ENCODE results near the gene DCX. TPM values are rescaled to one million over a fixed set of nuclear protein-coding genes. Genes with fewer than 3 reads are reported as not detected.

The DCX gene
- total and polyA plus RNA-seq, 2 donors (not counting 1 experiment from before 2014, with no cell fraction given) = not detected

DNA sequence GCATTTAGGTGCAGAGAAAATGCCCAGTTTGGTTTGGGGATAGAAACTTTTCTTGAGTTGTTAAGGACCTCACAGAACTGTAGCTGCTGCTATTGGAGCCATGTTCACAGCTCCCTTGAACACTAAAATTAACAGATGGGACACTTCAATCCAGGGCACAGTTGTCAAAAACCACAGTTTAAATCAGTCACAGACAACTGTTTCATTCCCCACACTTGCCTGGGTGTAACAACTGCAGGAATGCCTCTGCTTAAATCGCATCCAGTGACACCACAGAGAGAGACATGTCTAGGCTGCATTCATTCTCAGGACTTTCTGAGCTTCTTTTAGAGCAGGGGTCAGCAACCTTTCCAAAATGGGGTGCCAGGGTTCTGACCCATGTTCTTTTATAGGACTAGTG, 129.0 kb downstream of the DCX start:
- POLR2A ChIA-PET = no interaction called here
- H3K27me3 ChIP-seq (replicated peaks in 1 of 4; ENCODE audit: control extremely low read depth in 1 of 4, control insufficient read depth in 3 of 4, insufficient read depth in 4 of 4, low read length in 3 of 4) = no peaks in the 10 kb centered on the region
- WGBS (ENCODE audit: insufficient coverage) = no CpG with 5 or more reads among the region's 1 CpG

DNA sequence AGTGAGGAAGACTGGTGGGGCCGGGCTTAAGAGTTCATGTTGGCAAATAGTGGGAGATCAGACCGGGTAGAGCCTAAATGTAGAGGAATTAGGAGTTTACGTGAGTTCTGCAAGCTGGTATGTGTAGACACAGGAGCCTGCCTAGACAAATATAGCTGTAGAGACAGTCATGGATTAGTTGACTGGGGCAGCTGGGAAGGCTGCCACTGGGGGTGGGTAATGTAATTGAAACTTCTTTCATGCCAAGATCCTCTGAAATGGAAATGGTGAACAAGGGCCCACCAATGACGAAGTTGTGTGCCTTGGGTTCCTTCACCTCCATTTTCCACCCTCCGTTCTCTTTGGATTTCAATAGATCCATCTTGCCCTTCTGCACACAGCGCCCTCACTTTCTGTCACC, 129.9 kb downstream of the DCX start:
- ATAC-seq (ENCODE audit: low read depth) (no peak), DNase-seq (no peak)
- Histone ChIP-seq H3K27ac (ENCODE audit: low read length in 2 of 2) (no peak overlapping the region), H2AFZ (ENCODE audit: insufficient read depth, low read depth, low read length, poor library complexity, severe bottlenecking) (no peak overlapping the region), H3K79me2 (ENCODE audit: control insufficient read depth, insufficient read depth, low read length) (no peaks in the 10 kb centered on the region), H3K9me3 (ENCODE audit: control extremely low read depth in 1 of 3, control insufficient read depth in 2 of 3, insufficient read depth in 1 of 3, low read length in 2 of 3) (no peaks in the 10 kb centered on the region), H3K27me3 (replicated peaks in 1 of 4; ENCODE audit: control extremely low read depth in 1 of 4, control insufficient read depth in 3 of 4, insufficient read depth in 4 of 4, low read length in 3 of 4) (no peaks in the 10 kb centered on the region), H3K4me3 (ENCODE audit: control extremely low read depth in 1 of 5, extremely low read depth in 1 of 5, insufficient read depth in 1 of 5, low read depth in 2 of 5, low read length in 4 of 5) (no peak overlapping the region), H3K4me1 (ENCODE audit: control insufficient read depth in 2 of 2, insufficient read depth in 2 of 2, low read length in 2 of 2) (no peaks in the 10 kb centered on the region), H3K36me3 (replicated peaks in 1 of 2; ENCODE audit: control extremely low read depth in 1 of 2, control insufficient read depth in 1 of 2, extremely low read depth in 1 of 2, insufficient read depth in 2 of 2, low read length in 1 of 2) (no peaks in the 10 kb centered on the region), H3K4me2 (replicated peaks; ENCODE audit: low read depth, low read length, poor library complexity, severe bottlenecking) (no peak overlapping the region), H4K20me1 (ENCODE audit: control insufficient read depth, insufficient read depth, low read length, poor library complexity, severe bottlenecking) (no peaks in the 10 kb centered on the region), H3K9ac (ENCODE audit: low read length) (no peak overlapping the region)
- Mint-ChIP-seq H3K4me3 (no peak overlapping the region), H3K27ac (no peak overlapping the region), H3K27me3 (no peaks in the 10 kb centered on the region), H3K9me3 (ENCODE audit: insufficient read depth) (no peaks in the 10 kb centered on the region), H3K4me1 (no peaks in the 10 kb centered on the region)
- 94% methylated on average over 3 of the region's 6 CpGs for WGBS (ENCODE audit: insufficient coverage)
- intact Hi-C loops (cut with micrococcal nuclease) = no loop called here
- CTCF ChIA-PET = no interaction called here
- no peak for TF ChIP-seq EZH2 (IDR thresholded peaks at IDR 0.05; ENCODE audit: borderline replicate concordance, insufficient read depth, low read depth, low read length, poor library complexity, severe bottlenecking)
- TF ChIP-seq, protein P1, sequence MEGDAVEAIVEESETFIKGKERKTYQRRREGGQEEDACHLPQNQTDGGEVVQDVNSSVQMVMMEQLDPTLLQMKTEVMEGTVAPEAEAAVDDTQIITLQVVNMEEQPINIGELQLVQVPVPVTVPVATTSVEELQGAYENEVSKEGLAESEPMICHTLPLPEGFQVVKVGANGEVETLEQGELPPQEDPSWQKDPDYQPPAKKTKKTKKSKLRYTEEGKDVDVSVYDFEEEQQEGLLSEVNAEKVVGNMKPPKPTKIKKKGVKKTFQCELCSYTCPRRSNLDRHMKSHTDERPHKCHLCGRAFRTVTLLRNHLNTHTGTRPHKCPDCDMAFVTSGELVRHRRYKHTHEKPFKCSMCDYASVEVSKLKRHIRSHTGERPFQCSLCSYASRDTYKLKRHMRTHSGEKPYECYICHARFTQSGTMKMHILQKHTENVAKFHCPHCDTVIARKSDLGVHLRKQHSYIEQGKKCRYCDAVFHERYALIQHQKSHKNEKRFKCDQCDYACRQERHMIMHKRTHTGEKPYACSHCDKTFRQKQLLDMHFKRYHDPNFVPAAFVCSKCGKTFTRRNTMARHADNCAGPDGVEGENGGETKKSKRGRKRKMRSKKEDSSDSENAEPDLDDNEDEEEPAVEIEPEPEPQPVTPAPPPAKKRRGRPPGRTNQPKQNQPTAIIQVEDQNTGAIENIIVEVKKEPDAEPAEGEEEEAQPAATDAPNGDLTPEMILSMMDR (IDR thresholded peaks at IDR 0.05) = no peak
- POLR2A ChIA-PET = no interaction called here

More for the DNA sequence above, 129.0 kb downstream of the DCX start:
- no peak overlapping the region for H3K27ac ChIP-seq (ENCODE audit: low read length in 2 of 2)
- CTCF ChIA-PET = no interaction called here
- H3K4me3 ChIP-seq (ENCODE audit: control extremely low read depth in 1 of 5, extremely low read depth in 1 of 5, insufficient read depth in 1 of 5, low read depth in 2 of 5, low read length in 4 of 5) = no peak overlapping the region
- H3K36me3 ChIP-seq (replicated peaks in 1 of 2; ENCODE audit: control extremely low read depth in 1 of 2, control insufficient read depth in 1 of 2, extremely low read depth in 1 of 2, insufficient read depth in 2 of 2, low read length in 1 of 2) = no peaks in the 10 kb centered on the region
- H3K4me1 ChIP-seq (ENCODE audit: control insufficient read depth in 2 of 2, insufficient read depth in 2 of 2, low read length in 2 of 2) = no peaks in the 10 kb centered on the region
- no peak overlapping the region for H3K9ac ChIP-seq (ENCODE audit: low read length)
- intact Hi-C loops (cut with micrococcal nuclease) = no loop called here
- no peaks in the 10 kb centered on the region for H3K27me3 Mint-ChIP-seq
- no peaks in the 10 kb centered on the region for H3K79me2 ChIP-seq (ENCODE audit: control insufficient read depth, insufficient read depth, low read length)
- ATAC-seq (ENCODE audit: low read depth) = no peak
- no peak overlapping the region for H3K4me2 ChIP-seq (replicated peaks; ENCODE audit: low read depth, low read length, poor library complexity, severe bottlenecking)
- no peak overlapping the region for H3K27ac Mint-ChIP-seq
- H3K4me3 Mint-ChIP-seq = no peak overlapping the region
- no peaks in the 10 kb centered on the region for H3K4me1 Mint-ChIP-seq
- no peaks in the 10 kb centered on the region for H3K9me3 ChIP-seq (ENCODE audit: control extremely low read depth in 1 of 3, control insufficient read depth in 2 of 3, insufficient read depth in 1 of 3, low read length in 2 of 3)
- no peaks in the 10 kb centered on the region for H3K9me3 Mint-ChIP-seq (ENCODE audit: insufficient read depth)
- DNase-seq = no peak
- H4K20me1 ChIP-seq (ENCODE audit: control insufficient read depth, insufficient read depth, low read length, poor library complexity, severe bottlenecking) = no peaks in the 10 kb centered on the region
- H2AFZ ChIP-seq (ENCODE audit: insufficient read depth, low read depth, low read length, poor library complexity, severe bottlenecking) = no peak overlapping the region
- TF ChIP-seq EZH2 (IDR thresholded peaks at IDR 0.05; ENCODE audit: borderline replicate concordance, insufficient read depth, low read depth, low read length, poor library complexity, severe bottlenecking) = no peak
- TF ChIP-seq, protein P1 (IDR thresholded peaks at IDR 0.05) = no peak

Data from B cell (primary cell).